ENCODE measurements around the gene AK5.
A peak's percentile ranks its signal among the peaks of the same experiment; 100 is the strongest.
"Not testable (repeated sequence)": the region's sequence is repeated elsewhere in the genome, so short reads cannot be mapped to it uniquely, and the experiment has no call there.

The AK5 gene

GRCh38 chr1:77415579-77415978, 133.8 kb downstream of the AK5 start:
- H3K27ac ChIP-seq: no peak overlapping the region
- DNase-seq (ENCODE audit: low spot score): no peak
- no peak for TF ChIP-seq CTCF (IDR thresholded peaks at IDR 0.05)
- no peak overlapping the region for H3K4me3 ChIP-seq

- TF ChIP-seq CTCF (IDR thresholded peaks at IDR 0.05): no peak
- no peak for DNase-seq (ENCODE audit: low spot score)
- no peak overlapping the region for H3K4me3 ChIP-seq
Observed at GRCh38 chr1:77416692-77417450, 135.1 kb downstream of the AK5 start.

GRCh38 chr1:77418055-77418454, 136.2 kb downstream of the AK5 start:
- H3K4me3 ChIP-seq; DNase-seq (ENCODE audit: low spot score); H3K27ac ChIP-seq: not testable (repeated sequence)

More at GRCh38 chr1:77416692-77417450, 135.1 kb downstream of the AK5 start:
- H3K27ac ChIP-seq: no peak overlapping the region

- no peak for TF ChIP-seq CTCF (IDR thresholded peaks at IDR 0.05)
- DNase-seq (ENCODE audit: low spot score): no peak
- Histone ChIP-seq H3K4me3 (no peak overlapping the region), H3K27ac (peak overlapping the region in 1 of 2 donors; percentile 2)
Observed at GRCh38 chr1:77421504-77422233, 139.8 kb downstream of the AK5 start.

- Histone ChIP-seq H3K4me3 (no peak overlapping the region), H3K27ac (no peak overlapping the region)
- no peak for TF ChIP-seq CTCF (IDR thresholded peaks at IDR 0.05)
- DNase-seq (ENCODE audit: low spot score): no peak
Observed at GRCh38 chr1:77424236-77424635, 142.4 kb downstream of the AK5 start.

GRCh38 chr1:77428068-77428467, 146.2 kb downstream of the AK5 start:
- DNase-seq (ENCODE audit: low spot score): no peak
- no peak for TF ChIP-seq CTCF (IDR thresholded peaks at IDR 0.05)
- Histone ChIP-seq H3K4me3 (no peak overlapping the region), H3K27ac (no peak overlapping the region)

GRCh38 chr1:77430966-77431690, 149.3 kb downstream of the AK5 start:
- no peak overlapping the region for H3K4me3 ChIP-seq
- no peak for TF ChIP-seq CTCF (IDR thresholded peaks at IDR 0.05)
- DNase-seq (ENCODE audit: low spot score): no peak
- peak overlapping the region in 1 of 2 donors; percentile 22 for H3K27ac ChIP-seq
